HG03457 (cell line): ENCODE results near the gene CTRB2.
"Not testable (repeated sequence)": the region's sequence is repeated elsewhere in the genome, so short reads cannot be mapped to it uniquely, and the experiment has no call there.

ENCODE experiments used
- ATAC-seq: cut with Tn5 transposase; IDR thresholded peaks from one replicate; pipeline ENCODE4 v1.9.1; 2021; ENCODE audit warnings: moderate number of reproducible peaks; ENCODE audit not compliant: unreplicated experiment

CTRB2 gene

GRCh38 chr16:75242436-75243078 is 35.6 kb upstream of the CTRB2 start:
- not testable (repeated sequence) for ATAC-seq

GRCh38 chr16:75241955-75242354 is 35.0 kb upstream of the CTRB2 start:
- no peak for ATAC-seq

- no peak for ATAC-seq
These were observed 34.5 kb upstream of the CTRB2 start for GRCh38 chr16:75241412-75241811.

GRCh38 chr16:75240633-75241032 is 33.7 kb upstream of the CTRB2 start:
- not testable (repeated sequence) for ATAC-seq

- ATAC-seq = no peak
These were observed 32.7 kb upstream of the CTRB2 start for GRCh38 chr16:75239542-75240122.

- no peak for ATAC-seq
These were observed 32.0 kb upstream of the CTRB2 start for GRCh38 chr16:75238853-75239541.

- no peak for ATAC-seq
These were observed 31.3 kb upstream of the CTRB2 start for GRCh38 chr16:75238132-75238852.

- ATAC-seq = no peak
These were observed 30.6 kb upstream of the CTRB2 start for GRCh38 chr16:75237398-75238131.

- ATAC-seq = no peak
These were observed 29.9 kb upstream of the CTRB2 start for GRCh38 chr16:75236736-75237397.

- no peak for ATAC-seq
These were observed 29.3 kb upstream of the CTRB2 start for GRCh38 chr16:75236232-75236631.

- ATAC-seq = no peak
These were observed 28.8 kb upstream of the CTRB2 start for GRCh38 chr16:75235721-75236193.

GRCh38 chr16:75234856-75235696 is 28.1 kb upstream of the CTRB2 start:
- ATAC-seq = no peak

GRCh38 chr16:75233611-75233938 is 26.6 kb upstream of the CTRB2 start:
- no peak for ATAC-seq

GRCh38 chr16:75231570-75231969 is 24.6 kb upstream of the CTRB2 start:
- ATAC-seq = no peak

GRCh38 chr16:75230471-75231110 is 23.6 kb upstream of the CTRB2 start:
- no peak for ATAC-seq

GRCh38 chr16:75229172-75230031 is 22.4 kb upstream of the CTRB2 start:
- ATAC-seq = no peak

- ATAC-seq = no peak
These were observed 21.4 kb upstream of the CTRB2 start for GRCh38 chr16:75228143-75228976.
